ENCODE results near the gene RAB10.
"Not testable (repeated sequence)": the region's sequence is repeated elsewhere in the genome, so short reads cannot be mapped to it uniquely, and the experiment has no call there.

The RAB10 gene

DNA sequence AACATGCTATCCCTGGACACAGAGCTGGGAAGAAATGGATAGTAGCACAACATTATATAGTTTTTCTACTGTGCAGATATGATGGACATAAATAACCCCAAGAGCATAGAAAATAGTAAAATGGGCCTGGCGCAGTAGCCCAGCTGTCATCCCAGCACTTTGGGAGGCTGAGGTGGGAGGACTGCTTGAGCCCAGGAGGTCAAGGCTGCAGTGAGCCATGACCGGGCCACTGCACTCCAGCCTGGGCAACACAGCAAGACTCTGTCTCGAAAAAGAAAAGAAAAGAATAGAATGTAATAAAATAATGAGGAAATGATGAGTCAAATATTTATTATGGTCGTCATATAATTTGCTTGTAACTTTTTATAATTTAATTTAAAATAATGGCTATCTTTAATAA, 131.5 kb downstream of the RAB10 start:
- no peak for DNase-seq

DNA sequence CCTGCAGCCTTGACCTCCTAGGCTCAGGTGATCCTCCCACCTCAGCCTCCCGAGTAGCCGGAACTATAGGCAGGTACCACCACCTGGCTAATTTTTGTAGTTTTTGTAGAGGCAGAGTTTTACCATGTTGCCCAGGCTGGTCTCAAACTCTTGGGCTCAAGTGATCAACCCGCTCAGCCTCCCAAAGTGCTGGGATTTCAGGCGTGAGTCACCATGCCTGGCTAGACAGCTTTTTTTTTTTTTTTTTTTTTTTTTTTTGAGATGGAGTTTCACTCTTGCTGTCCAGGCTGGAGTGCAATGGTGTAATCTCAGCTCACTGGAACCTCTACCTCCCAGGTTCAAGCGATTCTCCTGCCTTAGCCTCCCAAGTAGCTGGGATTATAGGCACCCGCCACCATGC, 132.7 kb downstream of the RAB10 start:
- not testable (repeated sequence) for DNase-seq

DNA sequence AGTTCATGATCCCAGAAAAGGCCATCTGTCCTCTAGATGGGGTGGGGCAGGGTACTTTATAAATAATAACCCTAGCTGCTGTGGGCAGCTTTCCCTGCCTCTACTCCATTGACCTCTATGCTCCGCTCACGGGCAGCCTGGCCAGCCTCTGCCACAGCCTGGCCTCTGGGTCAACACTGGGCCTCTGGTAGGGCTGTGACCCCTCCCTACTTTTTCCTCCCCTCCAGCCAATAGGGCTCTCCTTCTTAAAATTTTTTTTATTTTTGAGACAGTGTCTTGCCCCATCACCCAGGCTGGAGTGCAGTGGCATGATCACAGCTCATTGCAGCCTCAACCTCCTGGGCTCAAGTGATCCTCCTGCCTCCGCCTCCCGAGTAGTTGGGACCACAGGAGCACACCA, 134.9 kb downstream of the RAB10 start:
- DNase-seq = no peak

DNA sequence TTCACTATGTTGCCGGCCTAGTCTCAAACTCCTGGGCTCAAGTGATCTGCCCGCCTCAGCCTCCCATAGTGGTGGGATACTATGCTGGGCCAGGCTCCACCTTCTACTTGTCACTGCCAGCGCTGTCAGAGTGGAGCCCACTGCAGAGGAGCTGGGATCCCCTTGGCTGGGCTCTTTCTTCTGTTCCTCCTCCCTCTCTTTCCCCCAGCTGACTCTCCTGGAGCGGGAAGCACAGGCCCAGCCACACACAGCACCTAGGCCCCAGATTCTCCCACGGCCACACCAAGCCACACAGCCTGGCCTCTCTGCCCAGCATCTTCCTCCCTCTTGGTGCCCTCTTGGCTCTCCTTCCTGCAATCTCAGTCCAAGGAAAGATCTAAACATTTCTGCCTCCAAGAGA, 135.3 kb downstream of the RAB10 start:
- DNase-seq = no peak

DNA sequence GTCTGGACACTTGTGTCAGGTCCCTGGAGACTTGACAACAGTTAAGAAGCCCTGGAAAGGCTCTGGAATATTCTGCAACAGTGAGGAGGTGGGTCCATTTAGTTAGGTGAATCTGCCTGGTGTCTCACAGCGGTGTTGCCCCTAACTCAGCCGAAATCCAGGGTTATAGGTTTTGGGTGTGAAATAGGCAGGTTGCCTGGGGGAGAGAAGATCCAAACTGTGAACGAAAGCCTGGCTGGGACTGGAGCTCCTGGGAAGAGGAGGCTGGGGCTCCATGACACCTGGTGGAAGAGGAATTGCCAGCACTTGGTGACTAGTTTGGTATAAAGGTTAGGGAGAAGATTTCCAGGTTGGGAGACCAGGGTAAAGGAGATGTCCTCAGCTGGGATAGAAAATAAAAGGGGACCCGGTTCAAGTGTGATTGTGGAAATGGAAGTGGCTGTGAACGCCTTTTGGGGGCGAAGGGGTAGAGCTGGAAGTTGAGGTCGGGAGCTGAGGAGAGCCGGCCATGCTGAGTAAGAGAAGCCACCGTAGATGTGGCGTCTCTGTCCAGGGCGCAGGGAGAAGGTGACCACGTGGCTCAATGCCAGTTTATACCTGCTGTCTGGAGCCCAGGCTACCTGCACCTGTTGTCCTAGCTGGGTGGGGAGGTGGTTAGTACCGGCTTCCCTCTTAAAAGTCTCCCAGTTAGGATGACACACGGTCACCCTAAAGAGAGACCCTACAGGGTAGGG, 136.0 kb downstream of the RAB10 start:
- DNase-seq = no peak

DNA sequence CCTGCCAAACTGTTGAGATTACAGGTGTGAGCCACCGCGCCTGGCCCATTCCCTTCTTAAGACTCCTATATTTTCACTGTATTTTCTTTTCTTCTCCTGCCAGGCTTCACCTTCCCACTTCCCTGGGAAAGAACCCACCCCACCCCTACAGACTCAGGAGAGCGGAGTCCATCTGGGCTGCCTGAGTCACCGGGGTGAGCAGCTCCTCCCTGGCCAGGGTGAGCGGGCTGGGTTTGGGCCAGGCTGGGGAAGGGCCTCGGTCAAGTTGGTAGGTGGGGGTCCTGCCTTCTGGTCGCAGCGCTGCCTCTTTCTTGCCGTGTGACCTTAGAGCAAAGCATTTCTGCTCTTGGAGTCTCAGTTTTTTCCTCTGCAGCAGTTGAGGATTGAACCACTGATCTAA, 136.9 kb downstream of the RAB10 start:
- no peak for DNase-seq

DNA sequence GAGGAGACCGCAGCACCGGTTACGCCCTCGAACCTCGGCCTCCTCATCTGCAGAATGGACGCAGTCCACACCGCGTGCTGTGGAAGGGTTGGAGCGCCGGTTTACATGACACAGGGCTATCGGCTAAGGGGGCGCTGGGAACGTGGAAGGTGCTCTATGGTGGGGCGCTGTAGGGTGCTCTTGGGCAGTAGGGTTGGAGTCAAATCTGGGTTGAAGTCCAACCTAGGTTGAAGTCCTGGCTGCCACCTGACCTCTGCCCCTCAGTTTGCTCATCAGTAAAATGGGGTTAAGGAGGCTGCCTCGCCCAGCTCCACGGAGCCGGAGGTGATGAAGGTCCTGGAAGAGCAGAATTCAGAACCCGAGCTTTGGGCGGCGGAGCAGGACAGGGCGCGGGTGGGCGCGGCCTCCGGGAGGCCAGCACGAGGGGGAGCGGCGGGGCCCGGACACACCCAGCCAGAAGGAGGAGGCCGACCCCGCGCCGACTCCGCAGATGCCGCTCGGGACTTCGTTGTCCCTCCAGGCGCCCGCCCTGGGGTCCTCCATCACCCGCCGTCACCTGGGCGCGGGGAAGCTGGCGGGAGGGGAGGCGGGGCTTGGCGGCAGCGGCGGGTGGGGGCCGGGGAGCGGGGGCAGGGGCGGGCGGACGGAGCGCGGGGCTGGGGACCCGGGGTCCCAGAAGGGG, 138.4 kb downstream of the RAB10 start:
- DNase-seq = no peak

DNA sequence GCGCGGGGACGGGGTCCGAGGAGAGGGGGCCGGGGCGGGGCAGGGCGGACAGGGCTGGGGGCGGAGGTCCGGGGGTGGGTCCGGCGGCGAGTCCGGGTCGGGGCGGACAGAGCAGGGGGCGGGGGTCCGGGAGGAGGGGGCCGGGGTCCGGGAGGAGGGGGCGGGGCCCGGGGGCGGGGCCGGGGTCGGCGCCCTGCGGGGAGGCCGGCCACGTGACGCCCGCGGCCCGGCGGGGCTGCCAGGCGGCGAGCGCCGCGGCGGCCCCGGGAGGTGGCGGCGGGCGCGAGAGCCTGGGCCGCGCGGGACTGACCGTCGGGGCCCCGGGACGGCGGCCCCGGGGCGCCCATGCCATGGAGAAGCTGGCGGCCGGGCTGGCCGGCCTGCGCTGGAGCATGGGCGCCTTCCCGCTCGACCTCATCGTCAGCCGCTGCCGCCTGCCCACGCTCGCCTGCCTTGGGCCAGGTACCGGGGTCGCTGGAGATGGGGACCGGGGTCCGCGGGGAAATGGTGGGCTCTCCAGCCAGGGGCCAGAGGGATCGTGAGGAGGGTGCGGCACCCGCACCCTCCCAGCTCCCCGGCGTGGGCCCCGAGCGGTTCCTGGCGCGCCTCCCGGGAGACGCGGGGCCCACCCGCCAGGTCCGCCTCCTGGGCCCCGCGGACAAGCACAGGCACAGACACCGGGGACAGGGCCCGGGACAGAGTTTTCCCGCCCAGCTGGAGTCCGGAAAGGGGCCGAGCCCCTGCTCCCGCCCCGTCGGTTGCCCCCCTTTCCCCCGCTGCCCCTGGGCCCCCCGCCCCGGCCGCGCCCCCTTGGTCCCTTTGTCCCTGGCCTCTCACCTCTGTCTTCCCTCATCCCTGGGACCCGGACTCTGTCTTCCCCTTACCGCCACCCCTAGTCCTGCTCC, 139.2 kb downstream of the RAB10 start, which contains the start of gene GAREM2:
Gene GAREM2 (plus strand): TSS at position 218 of the 905 bp plus-strand sequence. CDS start 133 bp downstream, at position 351.
- no peak for DNase-seq

DNA sequence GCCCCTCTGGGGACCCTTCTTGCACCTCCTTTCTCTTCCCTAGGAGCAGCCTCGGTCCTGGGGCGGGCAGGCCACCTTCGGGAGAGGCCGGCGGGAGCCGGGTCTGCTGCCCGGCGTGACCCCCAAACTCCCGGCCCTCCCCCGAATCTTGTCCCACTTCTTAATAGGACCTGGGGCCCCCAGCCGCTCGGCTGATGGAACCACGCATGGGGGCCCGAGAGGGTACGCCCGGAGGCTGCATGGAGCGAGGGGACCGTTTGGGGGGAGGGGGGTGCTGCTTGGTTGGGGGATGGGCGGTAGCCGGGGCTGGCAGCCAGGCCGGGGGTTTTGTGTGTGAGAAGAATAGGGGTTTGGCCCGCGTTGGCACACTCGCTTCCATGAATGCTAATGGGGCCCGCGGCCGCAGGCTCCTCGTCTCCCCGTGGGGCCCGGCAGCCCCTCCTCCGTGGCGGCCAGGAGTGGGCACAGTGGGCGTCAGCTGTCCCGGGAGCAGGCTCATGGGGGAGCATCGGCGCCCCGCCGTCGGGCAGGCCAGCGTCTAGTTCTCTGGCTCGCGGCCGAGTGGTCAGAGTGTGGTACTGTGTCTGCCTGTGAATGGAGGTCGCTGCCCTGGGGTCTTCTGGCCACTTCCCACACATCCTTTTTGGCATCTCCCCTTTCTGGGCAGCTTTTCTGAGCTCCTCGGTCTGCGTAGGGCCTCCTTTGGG, 140.0 kb downstream of the RAB10 start:
- DNase-seq = no peak

DNA sequence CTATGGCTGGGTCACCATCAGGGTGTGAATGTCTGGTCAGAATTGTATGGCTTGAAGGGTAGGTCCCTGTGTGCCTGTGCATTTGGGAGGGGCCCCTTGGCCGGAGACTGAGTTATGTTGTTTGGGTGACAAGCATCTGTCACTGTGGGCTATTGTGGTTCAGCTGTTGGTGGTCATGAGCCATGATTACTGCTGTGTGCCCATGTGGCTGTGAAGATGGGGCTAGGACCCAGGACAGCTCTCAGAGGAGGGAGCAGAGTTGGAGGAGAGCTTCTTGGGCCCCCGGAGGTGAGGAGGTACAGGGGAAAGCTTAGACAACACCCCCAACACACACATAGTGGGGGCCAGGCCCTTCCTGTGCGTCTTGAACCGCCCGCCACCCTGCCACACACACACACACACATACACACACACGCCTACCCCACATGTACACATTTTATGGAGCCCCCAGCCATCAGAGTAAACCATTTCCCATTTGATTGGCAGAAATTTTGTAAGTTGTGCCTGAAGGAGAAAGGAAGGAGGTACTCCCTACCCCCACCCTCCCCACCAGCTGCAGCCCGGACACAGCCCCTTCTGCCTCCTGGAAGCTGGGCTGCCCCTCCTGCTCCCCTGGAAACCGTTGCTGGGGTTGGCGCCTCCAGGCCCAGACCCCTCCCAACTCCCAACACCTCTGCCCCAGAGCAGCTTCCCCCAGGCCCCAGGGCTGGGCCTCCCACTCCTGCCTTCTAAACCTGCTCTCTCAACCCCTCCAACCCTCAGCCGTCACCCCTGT, 141.0 kb downstream of the RAB10 start:
- no peak for DNase-seq

DNA sequence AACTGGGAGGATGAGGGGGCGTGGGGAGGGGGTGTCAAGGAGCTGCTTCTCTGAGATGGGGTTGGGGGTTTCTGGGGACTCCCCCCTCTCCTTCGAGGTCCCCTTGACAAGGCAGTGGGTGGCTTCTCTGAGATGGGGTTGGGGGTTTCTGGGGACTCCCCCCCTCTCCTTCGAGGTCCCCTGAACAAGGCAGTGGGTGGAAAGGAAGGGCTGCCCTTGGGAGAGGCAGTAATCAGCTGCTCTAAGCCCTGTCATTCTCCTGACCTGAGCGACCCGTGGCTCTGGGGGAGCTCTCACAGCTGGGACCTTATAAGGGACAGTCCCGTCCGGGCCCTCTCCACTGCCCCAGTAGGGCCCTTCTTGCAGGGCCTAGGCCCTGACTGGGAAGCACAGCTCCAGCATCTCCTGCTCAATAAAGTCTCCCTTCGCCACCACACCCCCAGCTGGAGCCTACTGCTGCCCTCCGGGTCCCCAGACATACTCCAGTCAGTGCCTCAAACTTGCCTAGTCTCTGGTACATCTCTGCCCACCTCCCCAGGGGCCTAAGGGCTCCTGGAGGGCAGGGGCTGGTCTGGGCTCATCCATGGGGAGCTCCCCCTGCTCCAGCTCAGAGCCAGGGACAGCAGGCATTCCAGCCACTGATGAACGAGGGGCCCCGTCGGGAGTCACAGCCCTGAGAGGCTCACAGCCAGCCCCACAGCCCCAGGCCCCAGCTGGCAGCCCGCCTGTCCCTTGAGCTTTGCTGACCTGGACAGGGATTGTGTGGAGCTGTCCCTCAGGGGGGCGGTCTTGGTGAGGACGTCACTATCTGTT, 141.8 kb downstream of the RAB10 start:
- DNase-seq = no peak

DNA sequence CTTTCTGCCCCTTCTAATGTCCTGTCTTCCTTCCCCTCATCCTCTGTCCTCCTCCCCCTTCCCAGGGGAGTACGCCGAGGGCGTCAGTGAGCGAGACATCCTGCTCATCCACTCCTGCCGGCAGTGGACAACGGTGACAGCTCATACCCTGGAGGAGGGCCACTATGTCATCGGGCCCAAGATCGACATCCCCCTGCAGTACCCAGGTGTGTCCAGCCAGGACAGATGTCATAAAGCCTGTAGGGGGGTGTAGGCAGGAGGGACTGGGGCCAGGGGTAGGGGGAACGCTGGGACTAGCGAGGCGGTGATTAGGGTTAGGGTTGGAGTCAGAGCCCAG, 142.4 kb downstream of the RAB10 start:
- DNase-seq = no peak

DNA sequence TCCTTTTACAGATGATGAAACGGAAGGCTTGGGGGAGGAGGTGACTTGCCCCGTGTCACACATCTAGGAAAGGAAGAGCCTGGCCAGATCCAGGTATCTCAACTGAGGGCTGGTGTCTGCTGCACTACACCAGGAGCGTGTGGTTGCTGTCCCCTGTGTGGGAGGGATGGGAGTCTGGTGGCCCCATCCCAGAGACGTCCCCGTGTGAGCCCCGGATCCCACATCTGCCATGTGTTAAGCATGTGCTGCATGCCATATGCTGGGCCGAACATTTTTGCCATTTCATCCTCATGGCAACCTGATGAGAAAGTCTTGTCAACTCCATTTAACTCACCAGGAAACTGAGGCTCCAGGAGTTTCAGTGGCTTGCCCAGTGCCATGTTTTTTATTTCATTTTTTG, 143.2 kb downstream of the RAB10 start:
- no peak for DNase-seq

DNA sequence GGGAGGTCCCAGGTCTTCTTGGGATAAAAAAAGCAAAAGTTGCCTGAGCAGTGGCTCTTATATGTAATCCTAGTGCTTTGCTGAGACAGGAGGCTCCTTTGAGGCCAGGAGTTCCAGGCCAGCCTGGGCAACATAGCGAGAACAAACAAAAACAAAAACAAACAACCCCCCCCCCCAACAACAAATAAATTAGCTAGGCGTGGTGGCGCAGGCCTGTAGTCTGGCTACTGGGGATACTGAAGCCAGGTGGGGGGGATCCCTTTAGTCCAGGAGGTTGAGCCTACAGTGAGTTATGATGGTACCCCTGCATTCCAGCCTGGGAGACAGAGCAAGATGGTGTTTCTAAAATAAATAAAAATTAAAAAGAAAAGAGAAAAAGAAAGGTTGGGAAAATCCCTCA, 144.4 kb downstream of the RAB10 start:
- DNase-seq = no peak

DNA sequence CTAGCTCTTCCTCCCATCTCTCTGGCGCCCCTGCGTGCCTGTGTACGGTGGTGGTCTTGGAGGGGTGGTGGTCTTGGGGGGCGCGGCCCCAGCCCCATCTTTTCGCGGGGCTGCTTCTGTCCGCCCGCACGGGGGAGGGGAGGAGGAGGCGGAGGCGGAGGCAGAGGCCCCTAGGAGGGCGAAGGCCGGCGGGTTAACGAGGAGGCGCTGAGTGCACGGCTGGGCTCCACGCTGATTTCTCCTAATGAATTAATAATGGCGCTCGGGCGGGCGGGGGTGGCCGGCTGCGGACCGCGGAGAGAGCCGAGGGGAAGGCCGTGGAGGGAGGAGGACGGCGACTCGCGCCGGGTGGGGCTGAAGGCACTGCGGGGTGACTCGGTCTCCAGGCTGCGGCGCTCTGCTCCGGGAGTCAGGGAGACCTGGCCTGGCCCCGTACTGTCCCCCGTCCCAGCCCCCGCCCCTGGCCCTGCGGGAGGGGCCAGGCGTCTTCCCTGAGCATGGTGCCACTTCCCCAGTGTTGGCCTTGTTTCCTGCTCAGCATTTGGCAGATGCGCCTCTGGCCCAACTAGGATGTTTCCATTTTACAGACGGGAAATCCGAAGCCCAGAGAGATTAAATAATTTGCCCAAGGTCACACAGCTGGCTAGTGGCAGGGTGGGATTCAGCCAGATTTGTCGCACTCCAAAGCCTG, 145.0 kb downstream of the RAB10 start:
- DNase-seq = peak; percentile 7

DNA sequence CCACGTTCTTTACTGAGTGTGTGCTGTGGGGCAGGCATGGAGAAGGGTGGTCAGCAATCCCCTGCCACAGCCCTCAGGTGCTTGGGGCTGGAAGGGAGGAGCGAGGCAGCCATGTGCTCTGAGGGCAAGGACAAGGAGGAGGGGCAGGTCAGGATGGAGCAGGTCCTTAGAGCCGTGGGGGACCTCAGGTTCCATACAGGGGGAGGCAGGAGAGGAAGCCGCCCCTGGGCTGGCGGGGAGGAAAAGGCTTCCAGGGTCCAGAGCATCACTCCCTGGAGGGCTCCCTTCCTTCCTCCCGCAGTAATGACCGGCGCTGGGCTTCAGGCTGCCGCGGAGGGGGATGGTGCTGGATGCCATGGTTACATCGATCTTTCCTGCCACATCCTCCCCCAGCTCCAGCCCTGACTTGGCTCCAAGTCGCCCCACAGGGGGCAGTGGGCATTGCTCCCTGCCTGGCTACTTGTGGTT, 145.6 kb downstream of the RAB10 start:
- DNase-seq = no peak

DNA sequence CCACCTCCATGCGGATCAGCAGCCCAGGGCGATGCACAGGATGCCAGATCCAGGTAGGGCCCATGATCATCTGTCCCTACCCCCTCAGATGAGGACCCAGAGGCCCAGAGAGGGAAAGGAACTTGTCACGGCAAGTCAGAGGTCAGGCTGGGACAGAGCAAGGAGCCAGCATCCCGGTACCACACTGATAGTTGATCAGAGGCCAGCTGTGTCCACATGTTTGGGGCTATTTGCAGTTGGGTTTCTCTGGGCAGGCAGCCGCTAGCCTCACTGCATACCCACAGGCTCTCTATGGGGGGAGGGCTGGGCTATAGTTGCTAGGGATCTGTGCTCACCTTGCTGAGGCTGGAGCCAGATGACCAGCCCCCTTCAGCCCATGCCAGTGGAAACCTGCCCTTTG, 148.6 kb downstream of the RAB10 start:
- DNase-seq = no peak

DNA sequence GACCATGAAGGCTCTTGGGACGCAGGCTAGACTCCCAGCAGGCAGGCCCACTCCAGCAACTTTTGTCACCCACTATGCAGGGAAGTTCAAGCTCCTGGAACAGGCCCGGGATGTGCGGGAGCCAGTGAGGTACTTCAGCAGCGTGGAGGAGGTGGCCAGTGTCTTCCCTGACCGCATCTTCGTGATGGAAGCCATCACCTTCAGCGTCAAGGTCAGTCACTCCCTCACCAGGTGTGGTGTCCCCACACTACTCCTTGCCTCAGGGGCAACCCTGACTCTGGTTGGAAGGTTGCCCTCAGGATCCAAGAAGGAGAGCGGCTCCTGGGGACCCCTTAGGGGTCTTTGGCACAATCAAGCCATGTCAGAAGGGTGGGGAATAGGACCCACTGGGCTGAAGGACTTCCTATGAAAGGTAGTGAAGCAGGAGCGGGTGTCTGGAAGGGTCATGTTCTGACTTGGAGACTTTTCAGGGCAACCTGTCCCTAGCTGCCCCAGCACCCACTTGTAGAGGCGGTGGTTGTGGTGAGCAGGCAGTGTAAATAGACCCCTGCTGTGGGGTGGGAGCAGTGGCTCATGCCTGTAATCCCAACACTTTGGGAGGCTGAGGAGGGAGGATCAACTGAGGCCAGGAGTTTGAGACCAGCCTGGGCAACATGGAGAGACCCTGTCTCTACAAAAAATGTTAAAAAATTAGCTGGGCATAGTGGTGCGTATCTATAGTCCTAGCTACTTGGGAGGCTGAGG, 149.2 kb downstream of the RAB10 start:
- DNase-seq = no peak

DNA sequence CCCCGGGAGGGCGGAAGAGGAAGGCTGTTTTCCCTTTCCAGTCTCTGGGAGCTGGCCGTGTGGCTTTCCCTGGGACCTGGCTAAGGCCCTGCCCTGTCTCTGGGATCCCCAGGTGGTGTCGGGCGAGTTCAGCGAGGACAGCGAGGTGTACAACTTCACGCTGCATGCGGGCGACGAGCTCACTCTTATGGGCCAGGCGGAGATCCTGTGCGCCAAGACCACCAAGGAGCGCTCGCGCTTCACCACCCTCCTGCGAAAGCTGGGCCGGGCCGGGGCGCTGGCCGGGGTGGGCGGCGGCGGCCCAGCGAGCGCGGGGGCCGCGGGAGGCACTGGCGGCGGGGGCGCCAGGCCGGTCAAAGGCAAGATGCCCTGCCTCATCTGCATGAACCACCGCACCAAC, 150.2 kb downstream of the RAB10 start:
- DNase-seq = no peak

All from activated naive CD4-positive, alpha-beta T cell treated with Interleukin-2 at 50 U/mL for 16 hours (primary cell).